GM23338 (cell line): ENCODE data around the gene MYO3B. TPM values are rescaled to one million over a fixed set of nuclear protein-coding genes. Genes with fewer than 3 reads are reported as not detected.

ENCODE experiments used
- ATAC-seq: fragments of 200-7000 bp; cut with Tn5 transposase; 3 replicates; pipeline ENCODE4 v1.9.1; 2020
- DNase-seq: peaks from one replicate; pipeline ENCODE4 v3.0.0-alpha.2; 2015; ENCODE audit warnings: low spot score
- H2AFZ ChIP-seq: fragments of 200-600 bp; sonication (generic); 2 replicates; pipeline ENCODE4 v1.8.0; 2016; ENCODE audit warnings: antibody characterized with exemption, mild to moderate bottlenecking, moderate library complexity
- H3F3A ChIP-seq: fragments of 200-600 bp; sonication (generic); replicated peaks from 2 replicates; pipeline ENCODE4 v1.8.0; 2017; ENCODE audit warnings: antibody characterized with exemption, mixed run types, low read depth
- H3K27ac ChIP-seq: fragments of 200-600 bp; sonication (generic); 2 replicates; pipeline ENCODE4 v1.6.1; 2016; ENCODE audit warnings: low read depth
- H3K27me3 ChIP-seq: fragments of 200-600 bp; sonication (generic); 2 replicates; pipeline ENCODE4 v1.8.0; 2016; ENCODE audit warnings: mild to moderate bottlenecking, mixed run types, moderate library complexity; ENCODE audit not compliant: insufficient read depth
- H3K36me3 ChIP-seq: fragments of 200-600 bp; sonication (generic); 2 replicates; pipeline ENCODE4 v1.8.0; 2016; ENCODE audit warnings: mild to moderate bottlenecking; ENCODE audit not compliant: insufficient read depth
- H3K4me1 ChIP-seq: fragments of 200-600 bp; sonication (generic); 2 replicates; pipeline ENCODE4 v1.8.0; 2016; ENCODE audit warnings: mild to moderate bottlenecking, moderate library complexity; ENCODE audit not compliant: insufficient read depth
- H3K4me2 ChIP-seq: fragments of 200-600 bp; sonication (generic); 2 replicates; pipeline ENCODE4 v1.7.1; 2017; ENCODE audit warnings: mixed run types
- H3K4me3 ChIP-seq: fragments of 200-600 bp; sonication (generic); 2 replicates; pipeline ENCODE4 v1.6.1; 2016; ENCODE audit warnings: mixed run types
- H3K79me2 ChIP-seq: fragments of 200-600 bp; sonication (generic); replicated peaks from 2 replicates; pipeline ENCODE4 v1.8.0; 2017; ENCODE audit warnings: mild to moderate bottlenecking; ENCODE audit not compliant: insufficient read depth
- H3K9me2 ChIP-seq: fragments of 200-600 bp; sonication (generic); 2 replicates; pipeline ENCODE4 v1.8.0; 2017; ENCODE audit not compliant: insufficient read depth
- H4K20me1 ChIP-seq: fragments of 200-600 bp; sonication (generic); replicated peaks from 2 replicates; pipeline ENCODE4 v1.8.0; 2017; ENCODE audit warnings: mild to moderate bottlenecking; ENCODE audit not compliant: insufficient read depth
- H3K27ac Mint-ChIP-seq: 2 replicates; pipeline ENCODE4 v1.8.0; 2020; ENCODE audit warnings: inconsistent platforms, mild to moderate bottlenecking, moderate library complexity, mixed read lengths
- H3K27me3 Mint-ChIP-seq: 3 replicates; pipeline ENCODE4 v1.8.0; 2022; ENCODE audit warnings: low read depth, mild to moderate bottlenecking, moderate library complexity, mixed read lengths, inconsistent platforms; ENCODE audit not compliant: insufficient read depth, poor library complexity
- H3K36me3 Mint-ChIP-seq: 3 replicates; pipeline ENCODE4 v1.8.0; 2021; ENCODE audit warnings: low read depth, mild to moderate bottlenecking, inconsistent platforms, moderate library complexity, mixed read lengths
- H3K4me1 Mint-ChIP-seq: 3 replicates; pipeline ENCODE4 v1.8.0; 2020; ENCODE audit warnings: mild to moderate bottlenecking, inconsistent platforms, mixed read lengths
- H3K4me3 Mint-ChIP-seq: 3 replicates; pipeline ENCODE4 v1.8.0; 2021; ENCODE audit warnings: moderate library complexity, mild to moderate bottlenecking, inconsistent platforms, mixed read lengths
- H3K9me3 Mint-ChIP-seq: 3 replicates; pipeline ENCODE4 v1.8.0; 2020; ENCODE audit warnings: moderate library complexity, mild to moderate bottlenecking, inconsistent platforms, mixed read lengths
- CREB1 ChIP-seq: fragments of 250-450 bp; sonication (Bioruptor Pico); IDR thresholded peaks from 2 replicates; pipeline ENCODE4 v1.5.0; 2020; ENCODE audit warnings: low read depth, mild to moderate bottlenecking, moderate library complexity
- CTCF ChIP-seq, 2 experiments: fragments of 200-600 bp in 1 of 2; sonication (generic) in 1 of 2; conservative IDR thresholded peaks; 2 replicates each; pipeline versions ENCODE4 v1.5.1 to v1.6.1; 2016 to 2017; ENCODE audit warnings: antibody characterized with exemption in 2 of 2, low read depth in 2 of 2, mild to moderate bottlenecking in 2 of 2, moderate library complexity in 1 of 2
- EZH2 ChIP-seq: fragments of 200-600 bp; sonication (generic); IDR thresholded peaks from one replicate; pipeline ENCODE4 v1.8.0; 2017; ENCODE audit warnings: antibody characterized with exemption, mild to moderate bottlenecking, low read depth; ENCODE audit not compliant: unreplicated experiment
- EZH2phosphoT487 ChIP-seq: fragments of 200-600 bp; sonication (generic); IDR thresholded peaks from one replicate; pipeline ENCODE4 v1.8.1; 2018; ENCODE audit warnings: antibody characterized with exemption; ENCODE audit not compliant: unreplicated experiment
- JUNB ChIP-seq: IDR thresholded peaks from one replicate; pipeline ENCODE4 v1.6.1; 2016; ENCODE audit warnings: antibody characterized with exemption; ENCODE audit not compliant: unreplicated experiment
- NANOG ChIP-seq: IDR thresholded peaks from 2 replicates; pipeline ENCODE4 v1.6.1; 2016; ENCODE audit warnings: antibody characterized with exemption, borderline replicate concordance
- POLR2AphosphoS5 ChIP-seq: IDR thresholded peaks from 2 replicates; pipeline ENCODE4 v1.6.1; 2016; ENCODE audit warnings: antibody characterized with exemption, low read depth
- STAT1 ChIP-seq: IDR thresholded peaks from one replicate; pipeline ENCODE4 v1.6.1; 2016; ENCODE audit warnings: antibody characterized with exemption; ENCODE audit not compliant: unreplicated experiment
- ZNF114 ChIP-seq: fragments of 250-450 bp; sonication (Bioruptor Pico); IDR thresholded peaks from 2 replicates; pipeline ENCODE4 v1.5.0; 2020; ENCODE audit warnings: mild to moderate bottlenecking, moderate library complexity
- ZNF331 ChIP-seq: fragments of 250-450 bp; sonication (Bioruptor Pico); IDR thresholded peaks from 2 replicates; pipeline ENCODE4 v1.5.0; 2020; ENCODE audit warnings: low read depth, mild to moderate bottlenecking, moderate library complexity
- polyA plus RNA-seq: library from polyadenylated mRNA; unstranded; fragments of >200 nt; fragmentation: Nextera tagmentation; extraction: Ambion mirVana; gene quantifications from 2 replicates; pipeline ENCODE4 v1.2.1, GENCODE V29; 2016
- total RNA-seq: library from RNA; depleted of rRNA; stranded (reverse); fragments of >200 nt; shearing (Covaris generic); gene quantifications from 2 replicates; pipeline ENCODE4 v1.2.3, GENCODE V29; 2014
- TF ChIP-seq, protein P1 (sequence below): fragments of 250-450 bp; sonication (Bioruptor Pico); IDR thresholded peaks from 2 replicates; pipeline ENCODE4 v1.5.0; 2020; ENCODE audit warnings: mild to moderate bottlenecking, moderate library complexity
- TF ChIP-seq, protein P2 (sequence below): IDR thresholded peaks from one replicate; pipeline ENCODE4 v1.6.1; 2018; ENCODE audit warnings: antibody characterized with exemption; ENCODE audit not compliant: unreplicated experiment
- TF ChIP-seq, protein P3 (sequence below): IDR thresholded peaks from 2 replicates; pipeline ENCODE4 v1.6.1; 2016; ENCODE audit warnings: antibody characterized with exemption

Gene MYO3B
- total and polyA plus RNA-seq, 2 experiments from 2014 or later = 0.42 TPM; not detected in 1

- ATAC-seq (no peak), DNase-seq (no peak)
- no peak overlapping the region for H3K27ac Mint-ChIP-seq
- TF ChIP-seq JUNB (no peak), CTCF (conservative IDR thresholded peaks at IDR 0.05; ENCODE audit: low read depth in 2 of 2) (no peak), CREB1 (CRISPR knock-in tag) (no peak), STAT1 (no peak), ZNF114 (CRISPR knock-in tag) (no peak), EZH2 (no peak), EZH2phosphoT487 (no peak), NANOG (no peak), ZNF331 (CRISPR knock-in tag) (no peak), POLR2AphosphoS5 (no peak)
- TF ChIP-seq, protein P1, sequence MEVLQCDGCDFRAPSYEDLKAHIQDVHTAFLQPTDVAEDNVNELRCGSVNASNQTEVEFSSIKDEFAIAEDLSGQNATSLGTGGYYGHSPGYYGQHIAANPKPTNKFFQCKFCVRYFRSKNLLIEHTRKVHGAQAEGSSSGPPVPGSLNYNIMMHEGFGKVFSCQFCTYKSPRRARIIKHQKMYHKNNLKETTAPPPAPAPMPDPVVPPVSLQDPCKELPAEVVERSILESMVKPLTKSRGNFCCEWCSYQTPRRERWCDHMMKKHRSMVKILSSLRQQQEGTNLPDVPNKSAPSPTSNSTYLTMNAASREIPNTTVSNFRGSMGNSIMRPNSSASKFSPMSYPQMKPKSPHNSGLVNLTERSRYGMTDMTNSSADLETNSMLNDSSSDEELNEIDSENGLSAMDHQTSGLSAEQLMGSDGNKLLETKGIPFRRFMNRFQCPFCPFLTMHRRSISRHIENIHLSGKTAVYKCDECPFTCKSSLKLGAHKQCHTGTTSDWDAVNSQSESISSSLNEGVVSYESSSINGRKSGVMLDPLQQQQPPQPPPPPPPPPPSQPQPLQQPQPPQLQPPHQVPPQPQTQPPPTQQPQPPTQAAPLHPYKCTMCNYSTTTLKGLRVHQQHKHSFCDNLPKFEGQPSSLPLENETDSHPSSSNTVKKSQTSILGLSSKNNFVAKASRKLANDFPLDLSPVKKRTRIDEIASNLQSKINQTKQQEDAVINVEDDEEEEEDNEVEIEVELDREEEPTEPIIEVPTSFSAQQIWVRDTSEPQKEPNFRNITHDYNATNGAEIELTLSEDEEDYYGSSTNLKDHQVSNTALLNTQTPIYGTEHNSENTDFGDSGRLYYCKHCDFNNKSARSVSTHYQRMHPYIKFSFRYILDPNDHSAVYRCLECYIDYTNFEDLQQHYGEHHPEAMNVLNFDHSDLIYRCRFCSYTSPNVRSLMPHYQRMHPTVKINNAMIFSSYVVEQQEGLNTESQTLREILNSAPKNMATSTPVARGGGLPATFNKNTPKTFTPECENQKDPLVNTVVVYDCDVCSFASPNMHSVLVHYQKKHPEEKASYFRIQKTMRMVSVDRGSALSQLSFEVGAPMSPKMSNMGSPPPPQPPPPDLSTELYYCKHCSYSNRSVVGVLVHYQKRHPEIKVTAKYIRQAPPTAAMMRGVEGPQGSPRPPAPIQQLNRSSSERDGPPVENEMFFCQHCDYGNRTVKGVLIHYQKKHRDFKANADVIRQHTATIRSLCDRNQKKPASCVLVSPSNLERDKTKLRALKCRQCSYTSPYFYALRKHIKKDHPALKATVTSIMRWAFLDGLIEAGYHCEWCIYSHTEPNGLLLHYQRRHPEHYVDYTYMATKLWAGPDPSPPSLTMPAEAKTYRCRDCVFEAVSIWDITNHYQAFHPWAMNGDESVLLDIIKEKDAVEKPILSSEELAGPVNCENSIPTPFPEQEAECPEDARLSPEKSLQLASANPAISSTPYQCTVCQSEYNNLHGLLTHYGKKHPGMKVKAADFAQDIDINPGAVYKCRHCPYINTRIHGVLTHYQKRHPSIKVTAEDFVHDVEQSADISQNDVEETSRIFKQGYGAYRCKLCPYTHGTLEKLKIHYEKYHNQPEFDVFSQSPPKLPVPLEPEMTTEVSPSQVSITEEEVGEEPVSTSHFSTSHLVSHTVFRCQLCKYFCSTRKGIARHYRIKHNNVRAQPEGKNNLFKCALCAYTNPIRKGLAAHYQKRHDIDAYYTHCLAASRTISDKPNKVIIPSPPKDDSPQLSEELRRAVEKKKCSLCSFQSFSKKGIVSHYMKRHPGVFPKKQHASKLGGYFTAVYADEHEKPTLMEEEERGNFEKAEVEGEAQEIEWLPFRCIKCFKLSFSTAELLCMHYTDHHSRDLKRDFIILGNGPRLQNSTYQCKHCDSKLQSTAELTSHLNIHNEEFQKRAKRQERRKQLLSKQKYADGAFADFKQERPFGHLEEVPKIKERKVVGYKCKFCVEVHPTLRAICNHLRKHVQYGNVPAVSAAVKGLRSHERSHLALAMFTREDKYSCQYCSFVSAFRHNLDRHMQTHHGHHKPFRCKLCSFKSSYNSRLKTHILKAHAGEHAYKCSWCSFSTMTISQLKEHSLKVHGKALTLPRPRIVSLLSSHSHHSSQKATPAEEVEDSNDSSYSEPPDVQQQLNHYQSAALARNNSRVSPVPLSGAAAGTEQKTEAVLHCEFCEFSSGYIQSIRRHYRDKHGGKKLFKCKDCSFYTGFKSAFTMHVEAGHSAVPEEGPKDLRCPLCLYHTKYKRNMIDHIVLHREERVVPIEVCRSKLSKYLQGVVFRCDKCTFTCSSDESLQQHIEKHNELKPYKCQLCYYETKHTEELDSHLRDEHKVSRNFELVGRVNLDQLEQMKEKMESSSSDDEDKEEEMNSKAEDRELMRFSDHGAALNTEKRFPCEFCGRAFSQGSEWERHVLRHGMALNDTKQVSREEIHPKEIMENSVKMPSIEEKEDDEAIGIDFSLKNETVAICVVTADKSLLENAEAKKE (CRISPR knock-in tag) = no peak
- TF ChIP-seq, protein P2, sequence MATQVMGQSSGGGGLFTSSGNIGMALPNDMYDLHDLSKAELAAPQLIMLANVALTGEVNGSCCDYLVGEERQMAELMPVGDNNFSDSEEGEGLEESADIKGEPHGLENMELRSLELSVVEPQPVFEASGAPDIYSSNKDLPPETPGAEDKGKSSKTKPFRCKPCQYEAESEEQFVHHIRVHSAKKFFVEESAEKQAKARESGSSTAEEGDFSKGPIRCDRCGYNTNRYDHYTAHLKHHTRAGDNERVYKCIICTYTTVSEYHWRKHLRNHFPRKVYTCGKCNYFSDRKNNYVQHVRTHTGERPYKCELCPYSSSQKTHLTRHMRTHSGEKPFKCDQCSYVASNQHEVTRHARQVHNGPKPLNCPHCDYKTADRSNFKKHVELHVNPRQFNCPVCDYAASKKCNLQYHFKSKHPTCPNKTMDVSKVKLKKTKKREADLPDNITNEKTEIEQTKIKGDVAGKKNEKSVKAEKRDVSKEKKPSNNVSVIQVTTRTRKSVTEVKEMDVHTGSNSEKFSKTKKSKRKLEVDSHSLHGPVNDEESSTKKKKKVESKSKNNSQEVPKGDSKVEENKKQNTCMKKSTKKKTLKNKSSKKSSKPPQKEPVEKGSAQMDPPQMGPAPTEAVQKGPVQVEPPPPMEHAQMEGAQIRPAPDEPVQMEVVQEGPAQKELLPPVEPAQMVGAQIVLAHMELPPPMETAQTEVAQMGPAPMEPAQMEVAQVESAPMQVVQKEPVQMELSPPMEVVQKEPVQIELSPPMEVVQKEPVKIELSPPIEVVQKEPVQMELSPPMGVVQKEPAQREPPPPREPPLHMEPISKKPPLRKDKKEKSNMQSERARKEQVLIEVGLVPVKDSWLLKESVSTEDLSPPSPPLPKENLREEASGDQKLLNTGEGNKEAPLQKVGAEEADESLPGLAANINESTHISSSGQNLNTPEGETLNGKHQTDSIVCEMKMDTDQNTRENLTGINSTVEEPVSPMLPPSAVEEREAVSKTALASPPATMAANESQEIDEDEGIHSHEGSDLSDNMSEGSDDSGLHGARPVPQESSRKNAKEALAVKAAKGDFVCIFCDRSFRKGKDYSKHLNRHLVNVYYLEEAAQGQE = no peak
- TF ChIP-seq, protein P3, sequence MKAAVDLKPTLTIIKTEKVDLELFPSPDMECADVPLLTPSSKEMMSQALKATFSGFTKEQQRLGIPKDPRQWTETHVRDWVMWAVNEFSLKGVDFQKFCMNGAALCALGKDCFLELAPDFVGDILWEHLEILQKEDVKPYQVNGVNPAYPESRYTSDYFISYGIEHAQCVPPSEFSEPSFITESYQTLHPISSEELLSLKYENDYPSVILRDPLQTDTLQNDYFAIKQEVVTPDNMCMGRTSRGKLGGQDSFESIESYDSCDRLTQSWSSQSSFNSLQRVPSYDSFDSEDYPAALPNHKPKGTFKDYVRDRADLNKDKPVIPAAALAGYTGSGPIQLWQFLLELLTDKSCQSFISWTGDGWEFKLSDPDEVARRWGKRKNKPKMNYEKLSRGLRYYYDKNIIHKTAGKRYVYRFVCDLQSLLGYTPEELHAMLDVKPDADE = no peak
- Histone ChIP-seq H3K36me3 (no peaks in the 10 kb centered on the region), H3K4me1 (peaks cover 17% of the 10 kb centered on the region), H3F3A (no peaks in the 10 kb centered on the region), H3K9me2 (no peaks in the 10 kb centered on the region; the same call in 1 of the 2 replicates), H3K27ac (no peak overlapping the region), H3K4me2 (no peak overlapping the region), H4K20me1 (no peaks in the 10 kb centered on the region), H3K79me2 (no peaks in the 10 kb centered on the region), H3K27me3 (no peaks in the 10 kb centered on the region), H2AFZ (no peak overlapping the region; the same call in 1 of the 2 replicates), H3K4me3 (no peak overlapping the region)
- H3K4me3 Mint-ChIP-seq = no peak overlapping the region
- peaks cover 25% of the 10 kb centered on the region for H3K4me1 Mint-ChIP-seq
- peaks cover 9% of the 10 kb centered on the region for H3K9me3 Mint-ChIP-seq
- peaks cover 6% of the 10 kb centered on the region; the same call in 2 of the 3 replicates for H3K36me3 Mint-ChIP-seq
- H3K27me3 Mint-ChIP-seq = peaks cover 7% of the 10 kb centered on the region
Observed at GRCh38 chr2:170156592-170156991, 21.4 kb upstream of the MYO3B start.
